Transverse colon (tissue), 4 donors: Measurements from ENCODE around the gene EFNA4. TPM values are rescaled to one million over a fixed set of nuclear protein-coding genes. Genes with fewer than 3 reads are reported as not detected.

Experiments
- DNase-seq: peaks from one replicate; pipeline ENCODE4 v3.0.0-alpha.2; 2019
- H3K27ac ChIP-seq, 4 donors: fragments of 200-600 bp; sonication (generic); 2 replicates each; pipeline ENCODE4 v1.5.1; 2016 to 2018; ENCODE audit warnings: inconsistent platforms in 4 of 4
- H3K27me3 ChIP-seq: fragments of 200-600 bp; sonication (generic); 2 replicates; pipeline ENCODE4 v1.5.1; 2017; ENCODE audit warnings: inconsistent platforms
- H3K36me3 ChIP-seq, 4 donors: fragments of 200-600 bp; sonication (generic); 2 replicates each; pipeline ENCODE4 v1.5.1; 2017 to 2019; ENCODE audit warnings: inconsistent platforms in 4 of 4
- H3K4me1 ChIP-seq, 4 donors: fragments of 200-600 bp; sonication (generic); 2 replicates each; pipeline ENCODE4 v1.5.1; 2017 to 2020; ENCODE audit warnings: inconsistent platforms in 4 of 4
- H3K4me3 ChIP-seq, 4 donors: fragments of 200-600 bp; sonication (generic); 1 replicate in 1 of 4; 2 replicates in 3 of 4; pipeline versions ENCODE4 v1.5.1 to v1.6.1; 2017 to 2019; ENCODE audit warnings: inconsistent platforms in 4 of 4
- H3K9me3 ChIP-seq, 2 donors: fragments of 200-600 bp; sonication (generic); 2 replicates each; pipeline ENCODE4 v1.5.1; 2017 to 2019; ENCODE audit warnings: inconsistent platforms in 2 of 2
- EP300 ChIP-seq: sonication (generic); formaldehyde crosslinking; IDR thresholded peaks from one replicate; pipeline ENCODE4 v1.6.1; 2017; ENCODE audit warnings: antibody characterized with exemption, low read depth
- POLR2A ChIP-seq: fragments of 450-650 bp; IDR thresholded peaks from one replicate; pipeline ENCODE4 v1.6.1; 2016; ENCODE audit warnings: antibody characterized with exemption, mild to moderate bottlenecking, moderate library complexity
- POLR2AphosphoS5 ChIP-seq, 3 donors: sonication (generic); formaldehyde crosslinking; IDR thresholded peaks; one replicate each; pipeline ENCODE4 v1.6.1; 2016; ENCODE audit warnings: antibody characterized with exemption in 3 of 3
- WGBS, 2 donors: methylation state at CpG; one replicate each; pipeline ENCODE4 v1.1.5; 2018; ENCODE audit warnings: low coverage in 1 of 2; 5-methylcytosine and 5-hydroxymethylcytosine counted together
- in situ Hi-C, 4 donors: fragments of 200-750 bp; cut with MboI; loops; one replicate each; pipeline versions ENCODE4 v1.15.0 to v1.15.1; 2017; ENCODE audit warnings: low sequenced_read_pairs in 3 of 4, low pct_ligation_motif_present in 1 of 4, low pct_unique_long_range_greater_than_20kb in 1 of 4
- intact Hi-C: fragments of 100-400 bp; cut with DNase I; formaldehyde crosslinking; loops from one replicate; pipeline ENCODE4 v1.15.1; 2023; ENCODE audit warnings: low total_unique reads
- total RNA-seq, 4 donors: library from RNA; depleted of rRNA; stranded (reverse); fragments of >200 nt; gene quantifications; one replicate each; pipeline ENCODE4 v1.1.0, GENCODE V29; 2016
- TF ChIP-seq, protein P1 (sequence below), 5 experiments: fragments of 200-600 bp in 3 of 5; fragments of 450-650 bp in 2 of 5; sonication (generic) in 3 of 5; IDR thresholded peaks; 1 replicate in 2 of 5; 2 replicates in 3 of 5; pipeline ENCODE4 v1.5.1; 2016 to 2017; ENCODE audit warnings: antibody characterized with exemption in 5 of 5, inconsistent platforms in 3 of 5, mild to moderate bottlenecking in 2 of 5, moderate library complexity in 1 of 5

The EFNA4 gene
- total RNA-seq, 4 donors from 2014 or later, result 18.3 to 57.2 (median 37.2) TPM

DNA sequence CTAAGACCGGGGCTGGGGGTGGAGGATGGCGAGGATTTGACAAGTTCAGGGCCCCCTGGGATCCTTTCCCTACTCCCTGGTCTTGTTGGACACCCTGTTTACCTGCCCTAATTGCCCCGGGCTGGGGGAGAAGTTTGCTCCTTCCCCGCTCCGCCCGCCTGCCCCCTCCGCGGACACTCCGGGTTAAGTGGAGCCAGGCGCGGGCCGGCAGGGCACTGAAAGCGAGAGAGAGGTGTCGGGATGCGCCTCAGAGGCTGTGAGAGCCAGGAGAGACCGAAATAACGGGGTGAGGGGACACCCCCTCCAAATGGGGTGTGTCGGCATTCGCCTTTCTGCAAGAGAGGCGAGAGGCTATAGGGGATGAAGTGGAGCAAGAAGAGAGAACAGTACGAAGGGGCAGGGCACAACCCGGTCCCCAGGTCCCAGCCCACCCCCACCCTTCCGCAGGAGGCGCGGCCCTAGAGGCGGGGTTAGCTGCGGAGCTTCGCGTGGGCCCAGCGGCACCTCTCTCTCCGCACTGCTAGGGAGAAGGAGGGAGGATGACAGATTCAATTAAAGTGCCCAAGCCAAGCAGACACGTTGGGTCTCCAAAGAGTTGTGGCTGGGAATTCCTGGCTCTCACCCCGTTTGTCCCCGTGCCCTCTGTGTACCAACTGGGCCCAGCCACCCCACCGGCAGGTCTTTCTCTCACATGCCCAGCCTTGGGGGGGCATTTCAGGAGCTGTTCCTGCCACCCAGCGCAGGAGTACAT is 18.9 kb downstream of the EFNA4 start:
- H3K4me1 ChIP-seq, result peaks cover 52 to 80% (median 69%) of the 10 kb centered on the region in 4 donors
- H3K9me3 ChIP-seq, result no peaks in the 10 kb centered on the region
- no peaks in the 10 kb centered on the region for H3K36me3 ChIP-seq
- in situ Hi-C loops, result no loop called here
- peak overlapping the region in 3 of 4 donors; percentile 8 to 56 (median 24) for H3K4me3 ChIP-seq
- WGBS, 2 donors, result 6% methylated on average over 29 of the region's 36 CpGs; no CpG with 5 or more reads in 1 of the 2 donors
- peaks cover 54% of the 10 kb centered on the region for H3K27me3 ChIP-seq
- peak overlapping the region; percentile 90 to 94 (median 92) for H3K27ac ChIP-seq
- intact Hi-C loops, result loop anchor here (10.0 kb wide), 1 partner anchor 598 kb away; no protein-coding TSS in a partner anchor
- no peak for TF ChIP-seq POLR2A
- TF ChIP-seq, protein P1, sequence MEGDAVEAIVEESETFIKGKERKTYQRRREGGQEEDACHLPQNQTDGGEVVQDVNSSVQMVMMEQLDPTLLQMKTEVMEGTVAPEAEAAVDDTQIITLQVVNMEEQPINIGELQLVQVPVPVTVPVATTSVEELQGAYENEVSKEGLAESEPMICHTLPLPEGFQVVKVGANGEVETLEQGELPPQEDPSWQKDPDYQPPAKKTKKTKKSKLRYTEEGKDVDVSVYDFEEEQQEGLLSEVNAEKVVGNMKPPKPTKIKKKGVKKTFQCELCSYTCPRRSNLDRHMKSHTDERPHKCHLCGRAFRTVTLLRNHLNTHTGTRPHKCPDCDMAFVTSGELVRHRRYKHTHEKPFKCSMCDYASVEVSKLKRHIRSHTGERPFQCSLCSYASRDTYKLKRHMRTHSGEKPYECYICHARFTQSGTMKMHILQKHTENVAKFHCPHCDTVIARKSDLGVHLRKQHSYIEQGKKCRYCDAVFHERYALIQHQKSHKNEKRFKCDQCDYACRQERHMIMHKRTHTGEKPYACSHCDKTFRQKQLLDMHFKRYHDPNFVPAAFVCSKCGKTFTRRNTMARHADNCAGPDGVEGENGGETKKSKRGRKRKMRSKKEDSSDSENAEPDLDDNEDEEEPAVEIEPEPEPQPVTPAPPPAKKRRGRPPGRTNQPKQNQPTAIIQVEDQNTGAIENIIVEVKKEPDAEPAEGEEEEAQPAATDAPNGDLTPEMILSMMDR (IDR thresholded peaks at IDR 0.05), result no peak
- TF ChIP-seq POLR2AphosphoS5 (IDR thresholded peaks at IDR 0.05), result no peak
- TF ChIP-seq EP300, result no peak
- DNase-seq, result peak; percentile 64

DNA sequence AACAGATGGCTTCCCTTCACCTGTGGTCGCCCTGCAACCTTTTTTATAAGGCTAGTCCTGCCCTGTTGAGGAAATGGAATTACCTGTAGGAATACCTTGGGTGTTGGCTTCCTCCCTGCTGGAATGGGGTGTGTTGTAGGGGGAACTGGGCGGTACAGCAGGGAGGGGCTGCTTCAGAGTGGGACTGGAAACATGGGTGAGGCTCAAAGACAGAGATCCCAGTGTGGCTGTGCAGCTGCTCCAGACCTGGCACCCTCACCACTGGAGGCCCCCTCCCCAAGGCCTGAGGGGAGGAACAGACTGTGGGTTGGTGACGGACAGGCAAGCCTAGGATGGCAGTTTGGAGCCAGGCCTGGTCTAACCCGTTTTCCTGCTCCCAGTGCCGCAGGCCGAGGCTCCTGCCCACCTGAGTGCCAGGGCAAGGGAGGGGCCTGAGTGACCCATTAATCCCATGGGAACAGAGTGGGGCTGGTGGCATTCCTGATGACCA is 19.6 kb downstream of the EFNA4 start:
- DNase-seq, result peak; percentile 82
- H3K27ac ChIP-seq, result peak overlapping the region; percentile 90 to 94 (median 92)
- intact Hi-C loops, result loop anchor here (10.0 kb wide), 1 partner anchor 598 kb away; no protein-coding TSS in a partner anchor
- H3K4me3 ChIP-seq, result no peak overlapping the region
- H3K36me3 ChIP-seq, result no peaks in the 10 kb centered on the region
- in situ Hi-C loops, result no loop called here
- no peaks in the 10 kb centered on the region for H3K9me3 ChIP-seq
- H3K4me1 ChIP-seq, result peaks cover 52 to 78% (median 69%) of the 10 kb centered on the region in 4 donors
- 27% methylated on average over 6 of the region's 6 CpGs; no CpG with 5 or more reads in 1 of the 2 donors for WGBS, 2 donors
- H3K27me3 ChIP-seq, result peaks cover 54% of the 10 kb centered on the region
- TF ChIP-seq POLR2A, result peak; percentile 81
- peak; percentile 21 for TF ChIP-seq EP300
- TF ChIP-seq, protein P1 (IDR thresholded peaks at IDR 0.05), result no peak
- peak; percentile 28 to 69 (median 63) for TF ChIP-seq POLR2AphosphoS5 (IDR thresholded peaks at IDR 0.05)

DNA sequence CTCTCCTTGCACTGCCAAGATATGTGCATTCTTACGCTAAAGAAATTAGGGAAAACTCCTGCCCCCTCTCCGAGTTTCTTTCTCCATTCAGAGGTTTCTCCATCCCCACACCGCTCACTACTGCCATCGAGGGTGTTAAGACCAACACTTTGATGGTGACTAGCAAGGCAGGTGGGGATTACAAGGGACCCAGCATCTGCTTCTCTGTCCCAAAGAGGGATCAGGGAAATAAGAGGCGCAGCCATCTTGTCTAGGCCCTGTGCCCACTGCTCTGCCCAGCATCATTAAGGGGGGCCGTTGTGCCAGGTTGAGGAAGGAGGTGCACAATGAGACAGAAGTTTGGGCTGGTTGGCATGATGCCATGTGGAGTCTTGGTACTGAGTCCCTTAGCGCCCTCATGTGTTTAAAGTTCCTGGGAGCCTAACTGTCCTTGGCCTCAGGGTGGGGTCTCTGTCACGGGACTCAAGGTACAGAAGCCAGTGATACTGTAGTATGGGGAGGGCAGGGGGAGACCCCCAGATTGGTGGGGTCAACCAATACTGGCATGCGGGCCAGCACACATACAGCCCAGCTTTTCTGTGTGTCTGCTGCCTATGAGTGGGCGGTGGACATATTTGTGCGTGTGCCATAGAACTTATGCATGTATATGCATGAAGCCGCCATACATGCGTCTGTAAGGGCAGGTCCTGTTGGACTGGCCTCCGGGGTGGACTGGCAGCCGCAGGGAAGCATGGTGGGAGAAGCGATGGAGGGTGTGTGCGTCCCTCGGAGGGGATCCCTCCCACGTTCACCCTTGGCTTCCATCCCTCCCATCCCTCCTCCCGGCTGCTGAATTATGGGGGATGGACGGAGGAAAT is 20.6 kb downstream of the EFNA4 start:
- peak overlapping the region; percentile 90 to 94 (median 92) for H3K27ac ChIP-seq
- DNase-seq, result peak; percentile 72
- peaks cover 50 to 68% (median 65%) of the 10 kb centered on the region in 4 donors for H3K4me1 ChIP-seq
- H3K4me3 ChIP-seq, result peak overlapping the region in 2 of 4 donors; percentile 58 to 78
- in situ Hi-C loops (no loop called here), intact Hi-C loops (loop anchor here (1.0 to 10.0 kb wide), 2 partner anchors 21 to 599 kb away; partner anchors contain the start of gene EFNA4)
- WGBS, 2 donors, result 3 to 20% methylated on average over 4 to 21 of the region's 21 CpGs
- peaks cover 51% of the 10 kb centered on the region for H3K27me3 ChIP-seq
- TF ChIP-seq POLR2A (no peak), POLR2AphosphoS5 (IDR thresholded peaks at IDR 0.05) (peak in 1 of 3 donors; percentile 46), EP300 (no peak)
- TF ChIP-seq, protein P1 (IDR thresholded peaks at IDR 0.05), result no peak
- H3K9me3 ChIP-seq, result no peaks in the 10 kb centered on the region
- H3K36me3 ChIP-seq, result no peaks in the 10 kb centered on the region
